GM23338 (cell line): ENCODE measurements around the gene SLC25A26.

Experiments used
- CTCF ChIP-seq, 2 experiments: fragments of 200-600 bp in 1 of 2; sonication (generic) in 1 of 2; conservative IDR thresholded peaks; 2 replicates each; pipeline versions ENCODE4 v1.5.1 to v1.6.1; 2016 to 2017; ENCODE audit warnings: antibody characterized with exemption in 2 of 2, low read depth in 2 of 2, mild to moderate bottlenecking in 2 of 2, moderate library complexity in 1 of 2
- EZH2 ChIP-seq: fragments of 200-600 bp; sonication (generic); IDR thresholded peaks from one replicate; pipeline ENCODE4 v1.8.0; 2017; ENCODE audit warnings: antibody characterized with exemption, mild to moderate bottlenecking, low read depth; ENCODE audit not compliant: unreplicated experiment

DNA sequence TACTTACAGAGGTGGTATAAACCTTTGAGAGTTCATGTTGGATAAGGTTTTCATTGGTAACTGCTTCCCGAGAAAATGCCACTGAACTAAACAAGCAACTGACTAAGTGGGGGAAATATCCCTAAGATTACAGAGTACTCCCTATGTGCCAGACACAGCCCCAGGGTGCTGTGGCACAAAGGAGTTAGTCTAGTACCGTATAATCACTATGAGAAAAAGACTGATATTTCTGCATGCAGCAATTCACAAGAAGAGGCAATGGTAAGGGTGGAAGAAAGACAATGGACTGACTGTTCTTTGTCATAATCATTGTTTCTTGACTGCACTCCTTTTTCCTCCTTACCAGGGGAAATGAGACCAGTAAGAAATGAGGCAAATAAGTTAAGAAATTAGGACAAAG is 20.0 kb upstream of the SLC25A26 start:
- no peak for TF ChIP-seq EZH2
- TF ChIP-seq CTCF (conservative IDR thresholded peaks at IDR 0.05; ENCODE audit: low read depth in 2 of 2): no peak
